HL-60 (cell line): ENCODE data around the gene PTPRN2.

Source experiments
- SPI1 ChIP-seq: IDR thresholded peaks from 2 replicates; pipeline ENCODE4 v1.6.1; 2012; ENCODE audit warnings: low read depth, mild to moderate bottlenecking, borderline replicate concordance
- TF ChIP-seq, protein P1 (sequence below): IDR thresholded peaks from one replicate; pipeline ENCODE4 v1.5.1; 2011; ENCODE audit warnings: low read length, control low read depth, inconsistent platforms; ENCODE audit not compliant: insufficient read depth
- TF ChIP-seq, protein P2 (sequence below): IDR thresholded peaks from 2 replicates; pipeline ENCODE4 v1.6.1; 2012; ENCODE audit warnings: low read depth; ENCODE audit not compliant: insufficient replicate concordance

GRCh38 chr7:157755741-157756140, 831.9 kb downstream of the PTPRN2 start:
- no peak for TF ChIP-seq SPI1
- TF ChIP-seq, protein P1, sequence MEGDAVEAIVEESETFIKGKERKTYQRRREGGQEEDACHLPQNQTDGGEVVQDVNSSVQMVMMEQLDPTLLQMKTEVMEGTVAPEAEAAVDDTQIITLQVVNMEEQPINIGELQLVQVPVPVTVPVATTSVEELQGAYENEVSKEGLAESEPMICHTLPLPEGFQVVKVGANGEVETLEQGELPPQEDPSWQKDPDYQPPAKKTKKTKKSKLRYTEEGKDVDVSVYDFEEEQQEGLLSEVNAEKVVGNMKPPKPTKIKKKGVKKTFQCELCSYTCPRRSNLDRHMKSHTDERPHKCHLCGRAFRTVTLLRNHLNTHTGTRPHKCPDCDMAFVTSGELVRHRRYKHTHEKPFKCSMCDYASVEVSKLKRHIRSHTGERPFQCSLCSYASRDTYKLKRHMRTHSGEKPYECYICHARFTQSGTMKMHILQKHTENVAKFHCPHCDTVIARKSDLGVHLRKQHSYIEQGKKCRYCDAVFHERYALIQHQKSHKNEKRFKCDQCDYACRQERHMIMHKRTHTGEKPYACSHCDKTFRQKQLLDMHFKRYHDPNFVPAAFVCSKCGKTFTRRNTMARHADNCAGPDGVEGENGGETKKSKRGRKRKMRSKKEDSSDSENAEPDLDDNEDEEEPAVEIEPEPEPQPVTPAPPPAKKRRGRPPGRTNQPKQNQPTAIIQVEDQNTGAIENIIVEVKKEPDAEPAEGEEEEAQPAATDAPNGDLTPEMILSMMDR, result no peak
- TF ChIP-seq, protein P2, sequence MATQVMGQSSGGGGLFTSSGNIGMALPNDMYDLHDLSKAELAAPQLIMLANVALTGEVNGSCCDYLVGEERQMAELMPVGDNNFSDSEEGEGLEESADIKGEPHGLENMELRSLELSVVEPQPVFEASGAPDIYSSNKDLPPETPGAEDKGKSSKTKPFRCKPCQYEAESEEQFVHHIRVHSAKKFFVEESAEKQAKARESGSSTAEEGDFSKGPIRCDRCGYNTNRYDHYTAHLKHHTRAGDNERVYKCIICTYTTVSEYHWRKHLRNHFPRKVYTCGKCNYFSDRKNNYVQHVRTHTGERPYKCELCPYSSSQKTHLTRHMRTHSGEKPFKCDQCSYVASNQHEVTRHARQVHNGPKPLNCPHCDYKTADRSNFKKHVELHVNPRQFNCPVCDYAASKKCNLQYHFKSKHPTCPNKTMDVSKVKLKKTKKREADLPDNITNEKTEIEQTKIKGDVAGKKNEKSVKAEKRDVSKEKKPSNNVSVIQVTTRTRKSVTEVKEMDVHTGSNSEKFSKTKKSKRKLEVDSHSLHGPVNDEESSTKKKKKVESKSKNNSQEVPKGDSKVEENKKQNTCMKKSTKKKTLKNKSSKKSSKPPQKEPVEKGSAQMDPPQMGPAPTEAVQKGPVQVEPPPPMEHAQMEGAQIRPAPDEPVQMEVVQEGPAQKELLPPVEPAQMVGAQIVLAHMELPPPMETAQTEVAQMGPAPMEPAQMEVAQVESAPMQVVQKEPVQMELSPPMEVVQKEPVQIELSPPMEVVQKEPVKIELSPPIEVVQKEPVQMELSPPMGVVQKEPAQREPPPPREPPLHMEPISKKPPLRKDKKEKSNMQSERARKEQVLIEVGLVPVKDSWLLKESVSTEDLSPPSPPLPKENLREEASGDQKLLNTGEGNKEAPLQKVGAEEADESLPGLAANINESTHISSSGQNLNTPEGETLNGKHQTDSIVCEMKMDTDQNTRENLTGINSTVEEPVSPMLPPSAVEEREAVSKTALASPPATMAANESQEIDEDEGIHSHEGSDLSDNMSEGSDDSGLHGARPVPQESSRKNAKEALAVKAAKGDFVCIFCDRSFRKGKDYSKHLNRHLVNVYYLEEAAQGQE, result no peak
